GM12878 (cell line): ENCODE results near the gene POU6F2. TPM values are rescaled to one million over a fixed set of nuclear protein-coding genes. Genes with fewer than 3 reads are reported as not detected.

Experiments
- ATAC-seq: fragments of 200-7000 bp; cut with Tn5 transposase; 3 replicates; pipeline ENCODE4 v1.9.1; 2020; ENCODE audit warnings: mild to moderate bottlenecking, moderate library complexity
- BruUV-seq: library from RNA; stranded (reverse); fragments of 400-500 nt; replicated peaks from 2 replicates; lab custom pipeline; 2021; lab: Mats Ljungman, UMichigan
- CTCF ChIA-PET: fragments of 300-600 bp; sonication (Branson Sonifier 250); formaldehyde crosslinking; extraction: SDS; loops from one replicate; lab custom pipeline; 2021; ENCODE audit warnings: inconsistent platforms; lab: Yijun Ruan, JAX
- POLR2A ChIA-PET: fragments of 350-600 bp; formaldehyde crosslinking; extraction: SDS; loops from one replicate; lab custom pipeline; 2021; ENCODE audit warnings: inconsistent platforms; lab: Charles Lee
- RAD21 ChIA-PET: fragments of 300-600 bp; sonication (Branson Sonifier 250); formaldehyde crosslinking; loops from one replicate; lab custom pipeline; 2023; ENCODE audit warnings: antibody characterized with exemption; ENCODE audit not compliant: unreplicated experiment; lab: Charles Lee
- SMC1A ChIA-PET: fragments of 300-600 bp; sonication (Branson Sonifier 250); formaldehyde crosslinking; loops from one replicate; lab custom pipeline; 2023; ENCODE audit not compliant: unreplicated experiment, uncharacterized antibody; lab: Charles Lee
- DNase-seq: peaks from one replicate; pipeline ENCODE4 v3.0.0-alpha.2; 2011; ENCODE audit warnings: low read depth, low spot score
- FAIRE-seq: peaks from 3 replicates; lab custom pipeline; 2011; peaks lifted over from hg19 to GRCh38; lab: Jason Lieb, UNC
- H2AFZ ChIP-seq: 2 replicates; pipeline ENCODE4 v1.6.0; 2011; ENCODE audit warnings: low read depth, low read length, control low read depth; ENCODE audit not compliant: control insufficient read depth
- H3K27ac ChIP-seq: 2 replicates; pipeline ENCODE4 v1.5.1; 2011; ENCODE audit warnings: control low read depth; ENCODE audit not compliant: control insufficient read depth, insufficient read depth
- H3K27me3 ChIP-seq, 2 experiments: replicated peaks in 1 of 2; 2 replicates each; pipeline versions ENCODE4 v1.6.0 to v1.6.1; 2011; ENCODE audit warnings: low read length in 1 of 2; ENCODE audit not compliant: control insufficient read depth in 2 of 2, insufficient read depth in 2 of 2
- H3K36me3 ChIP-seq, 2 experiments: 2 replicates each; pipeline ENCODE4 v1.5.1; 2011; ENCODE audit warnings: low read length in 1 of 2; ENCODE audit not compliant: control insufficient read depth in 2 of 2, insufficient read depth in 2 of 2
- H3K4me1 ChIP-seq: 2 replicates; pipeline ENCODE4 v1.6.1; 2011; ENCODE audit warnings: mild to moderate bottlenecking, low read length, moderate library complexity, mixed read lengths; ENCODE audit not compliant: control insufficient read depth, insufficient read depth
- H3K4me2 ChIP-seq: 2 replicates; pipeline ENCODE4 v1.6.0; 2011; ENCODE audit warnings: control low read depth; ENCODE audit not compliant: control insufficient read depth, insufficient read depth
- H3K4me3 ChIP-seq: fragments of 200-600 bp; sonication (generic); 2 replicates; pipeline ENCODE4 v1.5.1; 2016
- H3K79me2 ChIP-seq: 2 replicates; pipeline ENCODE4 v1.6.0; 2011; ENCODE audit warnings: low read length; ENCODE audit not compliant: control insufficient read depth, insufficient read depth
- H3K9ac ChIP-seq: 2 replicates; pipeline ENCODE4 v1.8.0; 2011; ENCODE audit warnings: low read length, control low read depth, mixed read lengths; ENCODE audit not compliant: control insufficient read depth, insufficient read depth
- H3K9me3 ChIP-seq: replicated peaks from 3 replicates; pipeline ENCODE4 v1.5.1; 2011; ENCODE audit warnings: mild to moderate bottlenecking, low read length; ENCODE audit not compliant: control insufficient read depth, insufficient read depth
- H4K20me1 ChIP-seq: 2 replicates; pipeline ENCODE4 v1.6.0; 2011; ENCODE audit not compliant: control insufficient read depth, insufficient read depth
- BACH1 ChIP-seq: fragments of 450-650 bp; IDR thresholded peaks from 2 replicates; pipeline ENCODE4 v1.6.1; 2017; ENCODE audit warnings: mild to moderate bottlenecking, borderline replicate concordance
- BHLHE40 ChIP-seq, 2 experiments: fragments of 450-650 bp in 1 of 2; IDR thresholded peaks; 2 replicates each; pipeline ENCODE4 v1.6.1; 2011 to 2017; ENCODE audit warnings: low read depth in 2 of 2, borderline replicate concordance in 1 of 2, improper control_type of control experiment in 1 of 2, low read length in 1 of 2, mild to moderate bottlenecking in 1 of 2
- CEBPB ChIP-seq, 2 experiments: fragments of 150-350 bp in 1 of 2; IDR thresholded peaks; 2 replicates each; pipeline ENCODE4 v1.6.1; 2012 to 2014; ENCODE audit warnings: low read depth in 2 of 2, low read length in 2 of 2, borderline replicate concordance in 1 of 2, inconsistent platforms in 1 of 2
- EP300 ChIP-seq, 2 experiments: fragments of 150-350 bp in 1 of 2; IDR thresholded peaks; 2 replicates each; pipeline ENCODE4 v1.6.1; 2011 to 2012; ENCODE audit warnings: low read depth in 2 of 2, low read length in 2 of 2, borderline replicate concordance in 1 of 2, improper control_type of control experiment in 1 of 2, inconsistent platforms in 1 of 2; ENCODE audit not compliant: control insufficient read depth in 1 of 2
- FOXK2 ChIP-seq: fragments of 450-650 bp; IDR thresholded peaks from 2 replicates; pipeline ENCODE4 v1.6.1; 2017; ENCODE audit warnings: mild to moderate bottlenecking, moderate library complexity
- IKZF2 ChIP-seq, 2 experiments: fragments of 450-650 bp; IDR thresholded peaks; 2 replicates each; pipeline ENCODE4 v1.6.1; 2017; ENCODE audit warnings: mild to moderate bottlenecking in 2 of 2, moderate library complexity in 2 of 2
- MEF2A ChIP-seq: IDR thresholded peaks from 2 replicates; pipeline ENCODE4 v1.6.1; 2011; ENCODE audit warnings: low read depth, mild to moderate bottlenecking, low read length, moderate library complexity; ENCODE audit not compliant: insufficient read depth
- NBN ChIP-seq: fragments of 450-650 bp; IDR thresholded peaks from 2 replicates; pipeline ENCODE4 v1.6.1; 2016
- NR2C1 ChIP-seq: fragments of 450-650 bp; IDR thresholded peaks from 2 replicates; pipeline ENCODE4 v1.6.1; 2017; ENCODE audit warnings: antibody characterized with exemption, mild to moderate bottlenecking, moderate library complexity
- PML ChIP-seq: IDR thresholded peaks from 2 replicates; pipeline ENCODE4 v1.6.1; 2012; ENCODE audit warnings: low read length, inconsistent platforms
- RB1 ChIP-seq: fragments of 450-650 bp; formaldehyde crosslinking; IDR thresholded peaks from 2 replicates; pipeline ENCODE4 v1.6.1; 2017; ENCODE audit warnings: mild to moderate bottlenecking, borderline replicate concordance
- SMAD1 ChIP-seq: fragments of 450-650 bp; IDR thresholded peaks from 2 replicates; pipeline ENCODE4 v1.6.1; 2018; ENCODE audit warnings: mild to moderate bottlenecking, low read depth; ENCODE audit not compliant: partially characterized antibody
- SMC3 ChIP-seq: IDR thresholded peaks from 2 replicates; pipeline ENCODE4 v1.6.1; 2011; ENCODE audit warnings: low read length, improper control_type of control experiment, borderline replicate concordance
- SP1 ChIP-seq: IDR thresholded peaks from one replicate; pipeline ENCODE4 v1.6.1; 2011; ENCODE audit warnings: low read depth, low read length
- TAF1 ChIP-seq: IDR thresholded peaks from 2 replicates; pipeline ENCODE4 v1.6.1; 2011; ENCODE audit warnings: mild to moderate bottlenecking, low read depth, low read length, borderline replicate concordance
- ZNF217 ChIP-seq: fragments of 450-650 bp; IDR thresholded peaks from 2 replicates; pipeline ENCODE4 v1.6.1; 2017; ENCODE audit warnings: antibody characterized with exemption, mild to moderate bottlenecking
- WGBS: methylation state at CpG from one replicate; pipeline ENCODE4 v1.1.6; 2016; ENCODE audit warnings: low lambda C conversion rate; ENCODE audit not compliant: insufficient replicate concordance, insufficient coverage; ENCODE audit errors: missing lambda C conversion rate; 5-methylcytosine and 5-hydroxymethylcytosine counted together
- in situ Hi-C: fragments of 300-500 bp; cut with MboI; formaldehyde crosslinking; loops from 9 replicates; pipeline ENCODE4 v1.14.3; 2018; ENCODE audit warnings: mixed read lengths
- intact Hi-C: fragments of 100-400 bp; cut with micrococcal nuclease; formaldehyde crosslinking; loops from one replicate; pipeline ENCODE4 v1.14.2; 2022; ENCODE audit not compliant: unreplicated experiment
- polyA plus RNA-seq, 11 experiments: library from polyadenylated mRNA; depleted of rRNA in 4 of 11; unstranded in 6 of 11; stranded (reverse) in 5 of 11; fragments of >200 nt; fragmentation: Nextera tagmentation in 4 of 11; fragmentation: Illumina TruSeq in 1 of 11; extraction: Ambion mirVana in 4 of 11; extraction: Trizol in 1 of 11; gene quantifications; 1 replicate in 1 of 11; 2 replicates in 10 of 11; pipeline versions ENCODE4 v1.2.1 to v1.2.3, GENCODE V29; 2011 to 2016; ENCODE audit warnings: inconsistent platforms in 2 of 11, missing spikeins in 2 of 11, low read depth in 1 of 11
- total RNA-seq, 4 experiments: library from RNA; depleted of rRNA in 3 of 4; stranded (reverse); fragments of >200 nt in 3 of 4; fragmentation: Illumina TruSeq in 1 of 4; extraction: Trizol in 1 of 4; gene quantifications; 2 replicates each; pipeline versions ENCODE4 v1.2.1 to v1.2.3, GENCODE V29; 2013 to 2021
- TF ChIP-seq, protein P1 (sequence below): IDR thresholded peaks from 2 replicates; pipeline ENCODE4 v1.6.1; 2011; ENCODE audit warnings: mild to moderate bottlenecking, low read depth, low read length, moderate library complexity; ENCODE audit not compliant: insufficient replicate concordance
- TF ChIP-seq, protein P2 (sequence below): IDR thresholded peaks from 2 replicates; pipeline ENCODE4 v1.6.1; 2012; ENCODE audit warnings: low read depth, low read length, improper control_type of control experiment
- TF ChIP-seq, protein P3 (sequence below): IDR thresholded peaks from 2 replicates; pipeline ENCODE4 v1.6.1; 2012; ENCODE audit warnings: improper control_type of control experiment, low read depth, low read length; ENCODE audit not compliant: insufficient replicate concordance

POU6F2 gene
- total and polyA plus RNA-seq, 10 of the 15 experiments (the other 5 are each of a cell fraction or from before 2014, with no cell fraction given): 0.10 TPM; not detected in 9

DNA sequence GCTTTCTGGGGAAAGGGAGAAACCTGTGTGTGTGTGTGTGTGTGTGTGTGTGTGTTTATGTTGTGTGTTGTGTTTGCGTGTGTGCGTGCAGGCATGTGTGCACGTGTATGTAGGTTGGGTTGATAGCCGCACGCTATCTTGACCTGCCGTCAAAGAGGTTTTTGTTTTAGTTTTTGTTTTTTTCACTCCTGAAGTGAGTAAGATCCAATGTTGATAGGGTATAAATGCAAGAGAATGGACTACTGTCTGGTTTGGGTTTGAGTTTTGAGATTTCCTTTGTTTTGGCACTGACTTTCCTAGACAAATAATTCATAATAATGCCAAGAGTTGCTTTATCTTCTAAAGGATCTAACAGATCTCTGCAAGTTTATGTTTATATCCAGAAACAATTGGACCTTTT, 27.8 kb downstream of the POU6F2 start:
- H3K4me3 ChIP-seq: no peak overlapping the region
- intact Hi-C loops: no loop called here
- ChIA-PET CTCF (no interaction called here), POLR2A (no interaction called here), RAD21 (no interaction called here), SMC1A (no interaction called here)
- no peaks in the 10 kb centered on the region for H3K9me3 ChIP-seq
- no peak overlapping the region for H3K27ac ChIP-seq
- no peak for DNase-seq
- no peaks in the 10 kb centered on the region for H3K79me2 ChIP-seq
- no peaks in the 10 kb centered on the region for H3K4me1 ChIP-seq
- no peak for ATAC-seq
- no peak overlapping the region for H3K4me2 ChIP-seq
- 78% methylated on average over 6 of the region's 6 CpGs for WGBS
- H3K36me3 ChIP-seq: no peaks in the 10 kb centered on the region
- in situ Hi-C loops: no loop called here
- H3K9ac ChIP-seq: no peak overlapping the region
- H3K27me3 ChIP-seq: no peaks in the 10 kb centered on the region
- TF ChIP-seq SMAD1 (no peak), RB1 (no peak), FOXK2 (no peak), EP300 (IDR thresholded peaks at IDR 0.05; ENCODE audit: borderline replicate concordance in 1 of 2, control insufficient read depth in 1 of 2, low read depth in 2 of 2, low read length in 2 of 2) (no peak), SP1 (no peak), NR2C1 (no peak), SMC3 (no peak), NBN (no peak), ZNF217 (no peak), MEF2A (no peak), BACH1 (no peak), TAF1 (no peak), CEBPB (IDR thresholded peaks at IDR 0.05; ENCODE audit: borderline replicate concordance in 1 of 2, low read depth in 2 of 2, low read length in 2 of 2) (no peak), PML (no peak), IKZF2 (IDR thresholded peaks at IDR 0.05) (no peak), BHLHE40 (IDR thresholded peaks at IDR 0.05; ENCODE audit: borderline replicate concordance in 1 of 2, low read depth in 2 of 2, low read length in 1 of 2) (no peak)
- TF ChIP-seq, protein P1, sequence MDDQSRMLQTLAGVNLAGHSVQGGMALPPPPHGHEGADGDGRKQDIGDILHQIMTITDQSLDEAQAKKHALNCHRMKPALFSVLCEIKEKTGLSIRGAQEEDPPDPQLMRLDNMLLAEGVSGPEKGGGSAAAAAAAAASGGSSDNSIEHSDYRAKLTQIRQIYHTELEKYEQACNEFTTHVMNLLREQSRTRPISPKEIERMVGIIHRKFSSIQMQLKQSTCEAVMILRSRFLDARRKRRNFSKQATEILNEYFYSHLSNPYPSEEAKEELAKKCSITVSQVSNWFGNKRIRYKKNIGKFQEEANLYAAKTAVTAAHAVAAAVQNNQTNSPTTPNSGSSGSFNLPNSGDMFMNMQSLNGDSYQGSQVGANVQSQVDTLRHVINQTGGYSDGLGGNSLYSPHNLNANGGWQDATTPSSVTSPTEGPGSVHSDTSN: no peak
- TF ChIP-seq, protein P2, sequence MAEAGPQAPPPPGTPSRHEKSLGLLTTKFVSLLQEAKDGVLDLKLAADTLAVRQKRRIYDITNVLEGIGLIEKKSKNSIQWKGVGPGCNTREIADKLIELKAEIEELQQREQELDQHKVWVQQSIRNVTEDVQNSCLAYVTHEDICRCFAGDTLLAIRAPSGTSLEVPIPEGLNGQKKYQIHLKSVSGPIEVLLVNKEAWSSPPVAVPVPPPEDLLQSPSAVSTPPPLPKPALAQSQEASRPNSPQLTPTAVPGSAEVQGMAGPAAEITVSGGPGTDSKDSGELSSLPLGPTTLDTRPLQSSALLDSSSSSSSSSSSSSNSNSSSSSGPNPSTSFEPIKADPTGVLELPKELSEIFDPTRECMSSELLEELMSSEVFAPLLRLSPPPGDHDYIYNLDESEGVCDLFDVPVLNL: no peak
- TF ChIP-seq, protein P3, sequence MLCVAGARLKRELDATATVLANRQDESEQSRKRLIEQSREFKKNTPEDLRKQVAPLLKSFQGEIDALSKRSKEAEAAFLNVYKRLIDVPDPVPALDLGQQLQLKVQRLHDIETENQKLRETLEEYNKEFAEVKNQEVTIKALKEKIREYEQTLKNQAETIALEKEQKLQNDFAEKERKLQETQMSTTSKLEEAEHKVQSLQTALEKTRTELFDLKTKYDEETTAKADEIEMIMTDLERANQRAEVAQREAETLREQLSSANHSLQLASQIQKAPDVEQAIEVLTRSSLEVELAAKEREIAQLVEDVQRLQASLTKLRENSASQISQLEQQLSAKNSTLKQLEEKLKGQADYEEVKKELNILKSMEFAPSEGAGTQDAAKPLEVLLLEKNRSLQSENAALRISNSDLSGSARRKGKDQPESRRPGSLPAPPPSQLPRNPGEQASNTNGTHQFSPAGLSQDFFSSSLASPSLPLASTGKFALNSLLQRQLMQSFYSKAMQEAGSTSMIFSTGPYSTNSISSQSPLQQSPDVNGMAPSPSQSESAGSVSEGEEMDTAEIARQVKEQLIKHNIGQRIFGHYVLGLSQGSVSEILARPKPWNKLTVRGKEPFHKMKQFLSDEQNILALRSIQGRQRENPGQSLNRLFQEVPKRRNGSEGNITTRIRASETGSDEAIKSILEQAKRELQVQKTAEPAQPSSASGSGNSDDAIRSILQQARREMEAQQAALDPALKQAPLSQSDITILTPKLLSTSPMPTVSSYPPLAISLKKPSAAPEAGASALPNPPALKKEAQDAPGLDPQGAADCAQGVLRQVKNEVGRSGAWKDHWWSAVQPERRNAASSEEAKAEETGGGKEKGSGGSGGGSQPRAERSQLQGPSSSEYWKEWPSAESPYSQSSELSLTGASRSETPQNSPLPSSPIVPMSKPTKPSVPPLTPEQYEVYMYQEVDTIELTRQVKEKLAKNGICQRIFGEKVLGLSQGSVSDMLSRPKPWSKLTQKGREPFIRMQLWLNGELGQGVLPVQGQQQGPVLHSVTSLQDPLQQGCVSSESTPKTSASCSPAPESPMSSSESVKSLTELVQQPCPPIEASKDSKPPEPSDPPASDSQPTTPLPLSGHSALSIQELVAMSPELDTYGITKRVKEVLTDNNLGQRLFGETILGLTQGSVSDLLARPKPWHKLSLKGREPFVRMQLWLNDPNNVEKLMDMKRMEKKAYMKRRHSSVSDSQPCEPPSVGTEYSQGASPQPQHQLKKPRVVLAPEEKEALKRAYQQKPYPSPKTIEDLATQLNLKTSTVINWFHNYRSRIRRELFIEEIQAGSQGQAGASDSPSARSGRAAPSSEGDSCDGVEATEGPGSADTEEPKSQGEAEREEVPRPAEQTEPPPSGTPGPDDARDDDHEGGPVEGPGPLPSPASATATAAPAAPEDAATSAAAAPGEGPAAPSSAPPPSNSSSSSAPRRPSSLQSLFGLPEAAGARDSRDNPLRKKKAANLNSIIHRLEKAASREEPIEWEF: no peak
- H2AFZ ChIP-seq: no peak overlapping the region
- FAIRE-seq: no peak
- BruUV-seq: no TSS peak
- H4K20me1 ChIP-seq: no peaks in the 10 kb centered on the region
